GM19467 (cell line): Measurements from ENCODE around the gene CC2D1A.
"Not testable (repeated sequence)": the region's sequence is repeated elsewhere in the genome, so short reads cannot be mapped to it uniquely, and the experiment has no call there.

Experiments used
- ATAC-seq: cut with Tn5 transposase; IDR thresholded peaks from one replicate; pipeline ENCODE4 v1.9.1; 2021; ENCODE audit warnings: mild to moderate bottlenecking, moderate library complexity; ENCODE audit not compliant: unreplicated experiment

CC2D1A gene

GRCh38 chr19:13960863-13961784, 55.1 kb downstream of the CC2D1A start:
- ATAC-seq: no peak

GRCh38 chr19:13961826-13962698, 56.1 kb downstream of the CC2D1A start:
- ATAC-seq: no peak

- ATAC-seq: no peak
These were observed 57.0 kb downstream of the CC2D1A start for GRCh38 chr19:13962699-13963602.

GRCh38 chr19:13963603-13964105, 57.7 kb downstream of the CC2D1A start:
- ATAC-seq: no peak

- no peak for ATAC-seq
These were observed 58.8 kb downstream of the CC2D1A start for GRCh38 chr19:13964776-13965175.

- ATAC-seq: no peak
These were observed 59.4 kb downstream of the CC2D1A start for GRCh38 chr19:13965377-13965896.

GRCh38 chr19:13965926-13966683, 60.1 kb downstream of the CC2D1A start:
- ATAC-seq: no peak

- no peak for ATAC-seq
These were observed 60.7 kb downstream of the CC2D1A start for GRCh38 chr19:13966684-13967128.

- ATAC-seq: not testable (repeated sequence)
These were observed 61.2 kb downstream of the CC2D1A start for GRCh38 chr19:13967206-13967605.

GRCh38 chr19:13968383-13968935, 62.5 kb downstream of the CC2D1A start:
- no peak for ATAC-seq

GRCh38 chr19:13968999-13969398, 63.0 kb downstream of the CC2D1A start:
- ATAC-seq: no peak

- ATAC-seq: no peak
These were observed 63.9 kb downstream of the CC2D1A start for GRCh38 chr19:13969897-13970296.

GRCh38 chr19:13971868-13972267, 65.9 kb downstream of the CC2D1A start:
- not testable (repeated sequence) for ATAC-seq

- ATAC-seq: no peak
These were observed 66.6 kb downstream of the CC2D1A start for GRCh38 chr19:13972368-13973155.

- not testable (repeated sequence) for ATAC-seq
These were observed 67.5 kb downstream of the CC2D1A start for GRCh38 chr19:13973479-13973878.

GRCh38 chr19:13974073-13974472, 68.1 kb downstream of the CC2D1A start:
- ATAC-seq: no peak

GRCh38 chr19:13975870-13976269, 69.9 kb downstream of the CC2D1A start:
- no peak for ATAC-seq

GRCh38 chr19:13976446-13976845, 70.4 kb downstream of the CC2D1A start:
- no peak for ATAC-seq
